H9 (cell line): ENCODE data around the gene ATOX1. TPM values are rescaled to one million over a fixed set of nuclear protein-coding genes. Genes with fewer than 3 reads are reported as not detected.

Source experiments
- DNase-seq: peaks from one replicate; pipeline ENCODE4 v3.0.0-alpha.2; 2017
- H2AFZ ChIP-seq: one replicate; pipeline ENCODE4 v1.6.1; 2013; ENCODE audit warnings: mild to moderate bottlenecking, low read length, control low read depth, moderate library complexity
- H2AK5ac ChIP-seq: 2 replicates; pipeline ENCODE4 v1.6.1; 2013; ENCODE audit warnings: low read length, control low read depth, mixed read lengths; ENCODE audit not compliant: insufficient read length
- H2BK120ac ChIP-seq: one replicate; pipeline ENCODE4 v1.6.1; 2013; ENCODE audit warnings: low read depth, mild to moderate bottlenecking, low read length, control low read depth, inconsistent platforms; ENCODE audit not compliant: poor library complexity, severe bottlenecking
- H2BK12ac ChIP-seq: 2 replicates; pipeline ENCODE4 v1.6.1; 2013; ENCODE audit warnings: low read length, control low read depth, mixed read lengths, low read depth; ENCODE audit not compliant: insufficient read length
- H2BK15ac ChIP-seq: 2 replicates; pipeline ENCODE4 v1.6.1; 2013; ENCODE audit warnings: low read depth, low read length, control low read depth
- H2BK20ac ChIP-seq: one replicate; pipeline ENCODE4 v1.6.1; 2013; ENCODE audit warnings: low read depth, mild to moderate bottlenecking, low read length, control low read depth, inconsistent platforms; ENCODE audit not compliant: poor library complexity, severe bottlenecking
- H2BK5ac ChIP-seq: 2 replicates; pipeline ENCODE4 v1.6.1; 2013; ENCODE audit warnings: low read length, control low read depth, mixed read lengths; ENCODE audit not compliant: insufficient read length
- H3K14ac ChIP-seq: 2 replicates; pipeline ENCODE4 v1.6.1; 2013; ENCODE audit warnings: low read length, control low read depth; ENCODE audit not compliant: insufficient read depth
- H3K18ac ChIP-seq: 2 replicates; pipeline ENCODE4 v1.6.1; 2013; ENCODE audit warnings: low read depth, mild to moderate bottlenecking, mixed read lengths, low read length, control low read depth; ENCODE audit not compliant: insufficient read length
- H3K23ac ChIP-seq: 2 replicates; pipeline ENCODE4 v1.6.1; 2013; ENCODE audit warnings: low read length, control low read depth, mixed read lengths, low read depth; ENCODE audit not compliant: insufficient read length
- H3K23me2 ChIP-seq: 2 replicates; pipeline ENCODE4 v1.6.1; 2013; ENCODE audit warnings: low read depth, mild to moderate bottlenecking, mixed read lengths, low read length, control low read depth; ENCODE audit not compliant: insufficient read length, poor library complexity, severe bottlenecking
- H3K27ac ChIP-seq: 2 replicates; pipeline ENCODE4 v1.5.1; 2013; ENCODE audit warnings: low read length, control low read depth, mixed read lengths, low read depth; ENCODE audit not compliant: insufficient read length
- H3K27me3 ChIP-seq: 2 replicates; pipeline ENCODE4 v1.6.1; 2013; ENCODE audit warnings: low read length, control low read depth, inconsistent platforms; ENCODE audit not compliant: insufficient read depth
- H3K4ac ChIP-seq: 2 replicates; pipeline ENCODE4 v1.6.1; 2013; ENCODE audit warnings: low read depth, mild to moderate bottlenecking, control low read depth, inconsistent platforms, low read length, moderate library complexity
- H3K4me1 ChIP-seq: 2 replicates; pipeline ENCODE4 v1.6.1; 2013; ENCODE audit warnings: low read length, control low read depth, inconsistent platforms; ENCODE audit not compliant: insufficient read depth
- H3K4me2 ChIP-seq: 2 replicates; pipeline ENCODE4 v1.6.1; 2013; ENCODE audit warnings: low read length, control low read depth, mixed read lengths; ENCODE audit not compliant: insufficient read length, insufficient read depth
- H3K56ac ChIP-seq: 2 replicates; pipeline ENCODE4 v1.6.1; 2013; ENCODE audit warnings: low read depth, mild to moderate bottlenecking, mixed read lengths, low read length, control low read depth; ENCODE audit not compliant: insufficient read length
- H3K79me1 ChIP-seq: 2 replicates; pipeline ENCODE4 v1.6.1; 2013; ENCODE audit warnings: low read depth, mild to moderate bottlenecking, moderate library complexity, low read length, control low read depth, inconsistent platforms; ENCODE audit not compliant: insufficient read depth, poor library complexity, severe bottlenecking
- H3K79me2 ChIP-seq: 2 replicates; pipeline ENCODE4 v1.6.1; 2013; ENCODE audit warnings: low read length, control low read depth, inconsistent platforms; ENCODE audit not compliant: insufficient read depth
- H3K9ac ChIP-seq: 2 replicates; pipeline ENCODE4 v1.6.1; 2013; ENCODE audit warnings: low read length, control low read depth, mixed read lengths; ENCODE audit not compliant: insufficient read length; ENCODE audit errors: extremely low read depth
- H3K9me3 ChIP-seq: one replicate; pipeline ENCODE4 v1.6.1; 2013; ENCODE audit warnings: low read depth, low read length, inconsistent platforms; ENCODE audit not compliant: control insufficient read depth
- H3T11ph ChIP-seq: one replicate; pipeline ENCODE4 v1.6.1; 2013; ENCODE audit warnings: mild to moderate bottlenecking, low read length, control low read depth, inconsistent platforms
- H4K20me1 ChIP-seq: one replicate; pipeline ENCODE4 v1.6.1; 2013; ENCODE audit not compliant: control insufficient read depth, insufficient read length, insufficient read depth
- H4K5ac ChIP-seq: 2 replicates; pipeline ENCODE4 v1.6.1; 2013; ENCODE audit warnings: low read depth, mild to moderate bottlenecking, mixed read lengths, low read length, control low read depth; ENCODE audit not compliant: insufficient read length
- H4K8ac ChIP-seq: replicated peaks from 2 replicates; pipeline ENCODE4 v1.6.1; 2013; ENCODE audit warnings: low read length, control low read depth, mixed read lengths, low read depth; ENCODE audit not compliant: insufficient read length
- H4K91ac ChIP-seq: 2 replicates; pipeline ENCODE4 v1.6.1; 2013; ENCODE audit warnings: low read depth, mild to moderate bottlenecking, moderate library complexity, mixed read lengths, low read length, control low read depth; ENCODE audit not compliant: insufficient read length
- H3K27ac Mint-ChIP-seq, 3 experiments: 2 replicates in 2 of 3; 3 replicates in 1 of 3; pipeline ENCODE4 v1.8.0; 2020 to 2021; ENCODE audit warnings: mixed read lengths in 3 of 3, mild to moderate bottlenecking in 1 of 3, moderate library complexity in 1 of 3
- H3K27me3 Mint-ChIP-seq: 2 replicates; pipeline ENCODE4 v1.8.0; 2021; ENCODE audit warnings: low read depth, mild to moderate bottlenecking, moderate library complexity, mixed read lengths
- H3K36me3 Mint-ChIP-seq, 3 experiments: 2 replicates in 2 of 3; 3 replicates in 1 of 3; pipeline ENCODE4 v1.8.0; 2020 to 2021; ENCODE audit warnings: low read depth in 3 of 3, mixed read lengths in 3 of 3; ENCODE audit not compliant: insufficient read depth in 1 of 3
- H3K4me1 Mint-ChIP-seq, 2 experiments: 2 replicates each; pipeline ENCODE4 v1.8.0; 2020; ENCODE audit warnings: mixed read lengths in 2 of 2
- H3K4me3 Mint-ChIP-seq, 2 experiments: 2 replicates in 1 of 2; 3 replicates in 1 of 2; pipeline ENCODE4 v1.8.0; 2020 to 2021; ENCODE audit warnings: mild to moderate bottlenecking in 2 of 2, mixed read lengths in 2 of 2, moderate library complexity in 1 of 2
- H3K9me3 Mint-ChIP-seq, 2 experiments: 2 replicates in 1 of 2; 3 replicates in 1 of 2; pipeline ENCODE4 v1.8.0; 2020; ENCODE audit warnings: mild to moderate bottlenecking in 2 of 2, mixed read lengths in 2 of 2, moderate library complexity in 1 of 2
- CTCF ChIP-seq: fragments of 200-600 bp; sonication (generic); conservative IDR thresholded peaks from 3 replicates; pipeline ENCODE4 v1.8.0; 2021; ENCODE audit warnings: antibody characterized with exemption, mild to moderate bottlenecking
- WGBS: extraction: QIAGEN DNeasy Blood & Tissue Kit; methylation state at CpG from one replicate; pipeline ENCODE4 v1.1.7; 2013; ENCODE audit warnings: missing lambda C conversion rate, low lambda C conversion rate, mixed read lengths; ENCODE audit not compliant: insufficient read length; ENCODE audit errors: extremely low coverage; 5-methylcytosine and 5-hydroxymethylcytosine counted together
- total RNA-seq: library from RNA; stranded (reverse); gene quantifications from 2 replicates; pipeline ENCODE4 v1.2.1, GENCODE V29; 2021

ATOX1 gene
- total RNA-seq, 1 experiment from 2014 or later, result 75.0 TPM

DNA sequence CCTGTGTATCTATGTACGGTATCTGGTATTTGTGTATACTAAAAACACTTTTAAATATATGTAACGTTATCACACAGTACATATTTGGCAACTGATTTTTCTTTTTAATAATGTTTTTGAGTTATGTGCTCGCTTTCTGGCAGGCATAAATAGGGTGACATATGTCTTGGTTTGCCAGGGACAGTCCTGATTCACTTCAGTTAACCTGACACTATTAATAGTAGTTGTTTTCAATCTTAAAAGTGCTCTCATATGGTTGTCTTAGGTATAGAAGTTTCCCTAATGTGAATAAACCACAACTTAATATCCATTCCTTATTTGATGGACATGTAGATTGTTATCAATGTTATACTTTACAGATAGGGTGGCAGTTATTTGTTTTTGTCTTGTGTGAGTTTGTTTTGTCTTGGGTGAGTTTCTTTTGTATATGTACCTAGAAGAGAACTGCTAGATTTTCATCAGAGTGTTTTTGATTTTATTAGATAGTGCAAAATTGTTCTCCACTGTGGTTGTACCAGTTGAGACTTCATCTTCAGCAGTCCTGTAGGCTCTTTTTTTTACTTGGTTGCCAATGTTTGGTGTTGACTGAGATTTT lies 21.2 kb upstream of the ATOX1 start:
- no peak overlapping the region for H3K4me2 ChIP-seq
- peaks cover 63 to 69% of the 10 kb centered on the region in 2 experiments for H3K4me1 Mint-ChIP-seq
- no peaks in the 10 kb centered on the region for H3K79me1 ChIP-seq

More for the DNA sequence above, 21.2 kb upstream of the ATOX1 start:
- Histone ChIP-seq H3K27ac (no peak overlapping the region), H3K14ac (no peak overlapping the region), H2BK20ac (no peak overlapping the region), H3K27me3 (no peaks in the 10 kb centered on the region), H3K23ac (no peak overlapping the region), H3K4me1 (no peaks in the 10 kb centered on the region; the same call in 1 of the 2 replicates), H3K18ac (no peak overlapping the region), H2AFZ (no peak overlapping the region), H3K79me2 (peaks cover 84% of the 10 kb centered on the region), H3T11ph (no peak overlapping the region), H4K20me1 (no peaks in the 10 kb centered on the region), H3K9ac (no peak overlapping the region), H4K91ac (no peak overlapping the region), H2BK5ac (no peak overlapping the region), H4K5ac (no peak overlapping the region), H2BK15ac (no peak overlapping the region), H4K8ac (no peak overlapping the region), H2BK120ac (no peak overlapping the region), H3K56ac (no peak overlapping the region), H3K4ac (no peak overlapping the region), H3K23me2 (no peaks in the 10 kb centered on the region), H2AK5ac (no peak overlapping the region), H3K9me3 (no peaks in the 10 kb centered on the region), H2BK12ac (no peak overlapping the region)
- Mint-ChIP-seq H3K36me3 (peaks cover 16 to 32% (median 32%) of the 10 kb centered on the region in 3 experiments; a peak in 6 of 7 replicates), H3K4me3 (no peak overlapping the region; a peak in 1 of 5 replicates), H3K27ac (peak overlapping the region in 1 of 3 experiments; percentile 10; a peak in 1 of 7 replicates), H3K27me3 (no peaks in the 10 kb centered on the region), H3K9me3 (no peaks in the 10 kb centered on the region)
- no CpG with 5 or more reads among the region's 3 CpGs for WGBS
- no peak for DNase-seq
- TF ChIP-seq CTCF, result no peak
